Measurements from ENCODE around the gene RNASE8. TPM values are rescaled to one million over a fixed set of nuclear protein-coding genes. Genes with fewer than 3 reads are reported as not detected.

Gene RNASE8
- total and polyA plus RNA-seq, 12 donors = not detected

GRCh38 chr14:21030531-21030930 is 27.1 kb upstream of the RNASE8 start:
- Histone ChIP-seq H3K4me1 (peaks cover 6 to 21% (median 12%) of the 10 kb centered on the region in 9 donors), H3K36me3 (no peaks in the 10 kb centered on the region), H3K27me3 (peaks cover 0 to 5% (median 0%) of the 10 kb centered on the region in 7 donors), H3K4me3 (no peak overlapping the region), H3K9me3 (no peaks in the 10 kb centered on the region), H3K27ac (no peak overlapping the region)
- 91 to 96% methylated on average over 12 of the region's 12 CpGs for WGBS, 2 donors
- TF ChIP-seq CTCF (IDR thresholded peaks at IDR 0.05) = no peak
- no peak for ATAC-seq
- no peak for DNase-seq
- intact Hi-C loops (cut with DNase I) = no loop called here

- intact Hi-C loops (cut with DNase I) = no loop called here
- Histone ChIP-seq H3K27me3 (no peaks in the 10 kb centered on the region), H3K9me3 (no peaks in the 10 kb centered on the region), H3K27ac (no peak overlapping the region), H3K4me1 (peaks cover 0 to 3% (median 0%) of the 10 kb centered on the region in 9 donors), H3K4me3 (no peak overlapping the region), H3K36me3 (no peaks in the 10 kb centered on the region)
- ATAC-seq (no peak), DNase-seq (no peak)
- TF ChIP-seq CTCF (IDR thresholded peaks at IDR 0.05) = no peak
- WGBS, 2 donors = 86 to 92% methylated on average over 5 of the region's 5 CpGs
These were observed 25.1 kb upstream of the RNASE8 start for GRCh38 chr14:21032326-21033132.

- 89% methylated on average over 4 of the region's 4 CpGs for WGBS, 2 donors
- Histone ChIP-seq H3K9me3 (no peaks in the 10 kb centered on the region), H3K27me3 (no peaks in the 10 kb centered on the region), H3K4me3 (no peak overlapping the region), H3K36me3 (no peaks in the 10 kb centered on the region), H3K4me1 (peaks cover 0 to 10% (median 3%) of the 10 kb centered on the region in 9 donors), H3K27ac (no peak overlapping the region)
- DNase-seq (no peak), ATAC-seq (no peak)
- intact Hi-C loops (cut with DNase I) = no loop called here
- no peak for TF ChIP-seq CTCF (IDR thresholded peaks at IDR 0.05)
These were observed 24.4 kb upstream of the RNASE8 start for GRCh38 chr14:21033133-21033698.

- WGBS, 2 donors = 88 to 91% methylated on average over 5 of the region's 5 CpGs
- DNase-seq (no peak), ATAC-seq (no peak)
- Histone ChIP-seq H3K9me3 (no peaks in the 10 kb centered on the region), H3K27ac (no peak within 1 kb of the TSS), H3K4me3 (no peak within 1 kb of the TSS), H3K27me3 (no peaks in the 10 kb centered on the region), H3K4me1 (peaks cover 4 to 25% (median 18%) of the 10 kb centered on the region in 9 donors), H3K36me3 (no peaks in the 10 kb centered on the region)
- intact Hi-C loops (cut with DNase I) = no loop called here
- no peak for TF ChIP-seq CTCF (IDR thresholded peaks at IDR 0.05)
These were observed 22.9 kb upstream of the RNASE8 start, which contains the start of gene RNASE13 for GRCh38 chr14:21034707-21035106. RNASE13 (minus strand) TSS chr14:21034807; CDS start chr14:21034288, 519 bp downstream.
